MCF 10A (cell line): ENCODE results near the gene ZNF606. TPM values are rescaled to one million over a fixed set of nuclear protein-coding genes. Genes with fewer than 3 reads are reported as not detected.

ENCODE experiments used
- BruUV-seq: library from RNA; stranded (reverse); fragments of 400-500 nt; replicated peaks from 2 replicates; lab custom pipeline; 2021; lab: Mats Ljungman, UMichigan
- CTCF ChIA-PET: fragments of 300-600 bp; sonication (Branson Sonifier 250); formaldehyde crosslinking; extraction: SDS; loops from one replicate; lab custom pipeline; 2021; ENCODE audit warnings: antibody characterized with exemption, inconsistent platforms; lab: Yijun Ruan, JAX
- POLR2A ChIA-PET: fragments of 300-600, 350-650 bp; sonication (Branson Sonifier 250); formaldehyde crosslinking; extraction: SDS; loops from one replicate; lab custom pipeline; 2020; ENCODE audit warnings: antibody characterized with exemption, inconsistent platforms; lab: Yijun Ruan, JAX
- DNase-seq: peaks from one replicate; pipeline ENCODE4 v3.0.0-alpha.2; 2018; ENCODE audit not compliant: unreplicated experiment
- H3K27ac Mint-ChIP-seq: one replicate; pipeline ENCODE4 v1.8.0; 2022; ENCODE audit warnings: mild to moderate bottlenecking, low read depth, mixed read lengths; ENCODE audit not compliant: unreplicated experiment
- H3K27me3 Mint-ChIP-seq: one replicate; pipeline ENCODE4 v1.8.0; 2022; ENCODE audit warnings: mixed read lengths; ENCODE audit not compliant: insufficient read depth, unreplicated experiment
- H3K36me3 Mint-ChIP-seq: one replicate; pipeline ENCODE4 v1.8.0; 2022; ENCODE audit warnings: mild to moderate bottlenecking, moderate library complexity, mixed read lengths; ENCODE audit not compliant: insufficient read depth, unreplicated experiment
- H3K4me1 Mint-ChIP-seq: one replicate; pipeline ENCODE4 v1.8.0; 2022; ENCODE audit warnings: mixed read lengths; ENCODE audit not compliant: insufficient read depth, unreplicated experiment
- H3K4me3 Mint-ChIP-seq: one replicate; pipeline ENCODE4 v1.8.0; 2022; ENCODE audit warnings: mild to moderate bottlenecking, moderate library complexity, mixed read lengths; ENCODE audit not compliant: unreplicated experiment
- H3K9me3 Mint-ChIP-seq: one replicate; pipeline ENCODE4 v1.8.0; 2022; ENCODE audit warnings: mixed read lengths; ENCODE audit not compliant: unreplicated experiment
- intact Hi-C: fragments of 100-400 bp; cut with micrococcal nuclease; formaldehyde crosslinking; loops from 2 replicates; pipeline ENCODE4 v1.14.1; 2022
- total RNA-seq: library from RNA; stranded (reverse); gene quantifications from 2 replicates; pipeline ENCODE4 v1.2.3, GENCODE V29; 2022
- TF ChIP-seq, protein P1 (sequence below): fragments of 200-600 bp; IDR thresholded peaks from one replicate; pipeline ENCODE4 v1.8.0; 2022; ENCODE audit warnings: antibody characterized with exemption, mild to moderate bottlenecking; ENCODE audit not compliant: unreplicated experiment

The ZNF606 gene
- total RNA-seq, 1 experiment from 2014 or later, result 0.98 TPM

DNA sequence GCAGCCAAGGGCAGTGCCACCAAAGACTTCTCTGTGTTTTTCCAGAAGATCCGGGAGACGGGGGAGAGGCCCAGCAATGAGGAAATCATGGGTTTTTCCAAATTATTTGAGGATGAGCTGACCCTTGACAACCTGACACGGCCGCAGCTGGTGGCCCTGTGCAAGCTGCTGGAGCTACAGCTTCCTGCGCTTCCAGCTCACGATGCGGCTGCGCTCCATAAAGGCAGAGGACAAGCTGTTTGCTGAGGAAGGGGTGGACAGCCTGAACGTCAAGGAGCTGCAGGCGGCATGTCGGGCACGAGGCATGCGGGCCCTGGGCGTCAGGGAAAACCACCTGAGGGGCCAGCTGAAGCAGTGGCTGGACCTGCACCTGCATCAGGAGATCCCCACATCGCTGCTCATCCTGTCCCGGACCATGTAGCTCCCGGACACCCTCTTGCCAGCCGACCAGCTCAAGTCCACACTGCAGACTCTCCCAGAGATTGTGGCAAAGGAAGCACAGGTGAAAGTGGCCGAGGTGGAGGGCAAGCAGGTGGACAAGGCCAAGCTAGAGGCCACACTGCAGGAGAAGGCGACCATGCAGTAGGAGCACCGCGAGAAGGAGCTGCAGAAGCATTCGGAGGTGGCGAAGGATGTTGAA lies 42.9 kb upstream of the ZNF606 start:
- peaks cover 31% of the 10 kb centered on the region for H3K9me3 Mint-ChIP-seq

DNA sequence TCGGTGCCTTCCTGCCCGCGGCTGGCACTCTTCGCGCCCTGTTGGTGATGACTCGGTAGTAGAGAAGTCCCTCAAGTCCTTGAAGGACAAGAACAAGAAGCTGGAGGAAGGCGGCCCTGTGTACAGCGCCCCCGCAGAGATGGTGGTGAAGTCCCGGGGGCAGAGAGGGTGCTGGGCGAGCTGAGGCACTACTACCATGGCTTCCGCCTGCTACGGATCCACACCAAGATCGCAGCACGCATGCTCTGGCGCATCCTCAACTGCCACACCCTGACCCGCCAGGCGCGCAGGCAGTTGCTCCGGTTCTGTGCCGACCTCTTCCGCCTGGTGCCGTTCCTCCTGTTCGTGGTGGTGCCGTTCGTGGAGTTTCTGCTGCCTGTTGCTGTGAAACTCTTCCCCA lies 42.3 kb upstream of the ZNF606 start:
- no peaks in the 10 kb centered on the region for H3K4me1 Mint-ChIP-seq
- ChIA-PET POLR2A (no interaction called here), CTCF (no interaction called here)
- peaks cover 29% of the 10 kb centered on the region for H3K9me3 Mint-ChIP-seq
- TF ChIP-seq, protein P1, sequence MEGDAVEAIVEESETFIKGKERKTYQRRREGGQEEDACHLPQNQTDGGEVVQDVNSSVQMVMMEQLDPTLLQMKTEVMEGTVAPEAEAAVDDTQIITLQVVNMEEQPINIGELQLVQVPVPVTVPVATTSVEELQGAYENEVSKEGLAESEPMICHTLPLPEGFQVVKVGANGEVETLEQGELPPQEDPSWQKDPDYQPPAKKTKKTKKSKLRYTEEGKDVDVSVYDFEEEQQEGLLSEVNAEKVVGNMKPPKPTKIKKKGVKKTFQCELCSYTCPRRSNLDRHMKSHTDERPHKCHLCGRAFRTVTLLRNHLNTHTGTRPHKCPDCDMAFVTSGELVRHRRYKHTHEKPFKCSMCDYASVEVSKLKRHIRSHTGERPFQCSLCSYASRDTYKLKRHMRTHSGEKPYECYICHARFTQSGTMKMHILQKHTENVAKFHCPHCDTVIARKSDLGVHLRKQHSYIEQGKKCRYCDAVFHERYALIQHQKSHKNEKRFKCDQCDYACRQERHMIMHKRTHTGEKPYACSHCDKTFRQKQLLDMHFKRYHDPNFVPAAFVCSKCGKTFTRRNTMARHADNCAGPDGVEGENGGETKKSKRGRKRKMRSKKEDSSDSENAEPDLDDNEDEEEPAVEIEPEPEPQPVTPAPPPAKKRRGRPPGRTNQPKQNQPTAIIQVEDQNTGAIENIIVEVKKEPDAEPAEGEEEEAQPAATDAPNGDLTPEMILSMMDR, result no peak
- no peak overlapping the region for H3K27ac Mint-ChIP-seq
- H3K4me3 Mint-ChIP-seq, result no peak overlapping the region
- intact Hi-C loops, result no loop called here
- H3K27me3 Mint-ChIP-seq, result no peaks in the 10 kb centered on the region
- BruUV-seq, result no TSS peak
- no peaks in the 10 kb centered on the region for H3K36me3 Mint-ChIP-seq
- DNase-seq, result no peak

More for the DNA sequence above, 42.9 kb upstream of the ZNF606 start:
- intact Hi-C loops, result no loop called here
- no peaks in the 10 kb centered on the region for H3K27me3 Mint-ChIP-seq
- no peak overlapping the region for H3K4me3 Mint-ChIP-seq
- DNase-seq, result no peak
- no peaks in the 10 kb centered on the region for H3K36me3 Mint-ChIP-seq
- no peak overlapping the region for H3K27ac Mint-ChIP-seq
- H3K4me1 Mint-ChIP-seq, result no peaks in the 10 kb centered on the region
- TF ChIP-seq, protein P1, result no peak
- POLR2A ChIA-PET, result no interaction called here
- no TSS peak for BruUV-seq
- CTCF ChIA-PET, result no interaction called here

GRCh38 chr19:58044391-58044790 lies 41.8 kb upstream of the ZNF606 start:
- H3K9me3 Mint-ChIP-seq, result peaks cover 24% of the 10 kb centered on the region
- no peak overlapping the region for H3K27ac Mint-ChIP-seq
- no TSS peak for BruUV-seq
- no peak for DNase-seq
- TF ChIP-seq, protein P1, result no peak
- no peak overlapping the region for H3K4me3 Mint-ChIP-seq
- no peaks in the 10 kb centered on the region for H3K4me1 Mint-ChIP-seq
- no peaks in the 10 kb centered on the region for H3K36me3 Mint-ChIP-seq
- POLR2A ChIA-PET, result no interaction called here
- H3K27me3 Mint-ChIP-seq, result no peaks in the 10 kb centered on the region
- intact Hi-C loops, result no loop called here
- CTCF ChIA-PET, result interaction anchor here (0.7 kb wide), 1 partner anchor 14 kb away, joined by 3 read pairs; no protein-coding TSS in a partner anchor

DNA sequence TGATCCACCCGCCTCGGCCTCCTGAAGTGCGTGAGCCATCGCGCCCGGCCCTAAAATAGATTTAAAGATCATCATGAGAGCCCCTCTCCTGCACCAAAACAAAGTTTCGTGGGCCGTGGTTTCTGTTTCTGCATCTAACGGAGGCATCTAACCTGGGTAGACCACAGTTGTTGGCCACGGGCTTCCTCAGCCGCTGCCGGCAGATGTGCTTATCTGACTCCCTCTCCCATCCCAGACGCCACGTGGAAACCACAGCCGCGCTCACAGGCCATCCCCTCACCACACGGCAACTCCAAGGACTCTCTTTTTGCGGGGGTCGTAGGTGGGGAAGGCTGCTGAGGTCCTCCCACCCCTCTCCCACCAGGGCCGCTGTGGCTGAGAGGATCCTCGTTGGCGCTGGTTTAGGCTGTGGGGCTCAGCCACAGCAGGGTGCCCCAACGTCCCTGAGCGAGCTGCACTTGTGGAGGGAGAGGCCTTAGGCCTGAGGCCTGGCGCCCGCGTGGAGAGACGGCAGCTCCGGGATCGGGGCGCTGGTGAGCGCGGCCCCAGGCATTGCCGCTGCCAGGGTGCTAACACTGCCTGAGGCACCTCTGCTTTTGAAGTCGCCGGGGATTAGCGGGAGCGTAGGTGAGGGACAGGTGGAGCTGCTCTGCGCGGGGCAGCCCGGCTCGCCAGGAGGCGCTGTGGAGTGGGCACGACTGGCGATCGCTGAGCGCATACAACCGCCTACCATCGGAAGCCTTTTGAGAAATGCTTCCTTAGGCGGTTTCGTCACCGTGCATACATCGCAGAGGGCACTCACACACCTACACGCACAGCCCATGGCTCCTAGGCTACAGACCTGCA lies 40.1 kb upstream of the ZNF606 start:
- TF ChIP-seq, protein P1, result no peak
- Mint-ChIP-seq H3K27ac (no peak overlapping the region), H3K4me1 (no peaks in the 10 kb centered on the region), H3K36me3 (no peaks in the 10 kb centered on the region), H3K9me3 (peaks cover 24% of the 10 kb centered on the region), H3K4me3 (no peak overlapping the region), H3K27me3 (no peaks in the 10 kb centered on the region)
- DNase-seq, result no peak
- no TSS peak for BruUV-seq
- intact Hi-C loops, result no loop called here
- POLR2A ChIA-PET, result no interaction called here
- CTCF ChIA-PET, result no interaction called here
